GM21529 (cell line): ENCODE results near the gene AGPAT3.

Source experiments
- ATAC-seq: cut with Tn5 transposase; IDR thresholded peaks from one replicate; pipeline ENCODE4 v1.9.1; 2021; ENCODE audit not compliant: unreplicated experiment

Gene AGPAT3

DNA sequence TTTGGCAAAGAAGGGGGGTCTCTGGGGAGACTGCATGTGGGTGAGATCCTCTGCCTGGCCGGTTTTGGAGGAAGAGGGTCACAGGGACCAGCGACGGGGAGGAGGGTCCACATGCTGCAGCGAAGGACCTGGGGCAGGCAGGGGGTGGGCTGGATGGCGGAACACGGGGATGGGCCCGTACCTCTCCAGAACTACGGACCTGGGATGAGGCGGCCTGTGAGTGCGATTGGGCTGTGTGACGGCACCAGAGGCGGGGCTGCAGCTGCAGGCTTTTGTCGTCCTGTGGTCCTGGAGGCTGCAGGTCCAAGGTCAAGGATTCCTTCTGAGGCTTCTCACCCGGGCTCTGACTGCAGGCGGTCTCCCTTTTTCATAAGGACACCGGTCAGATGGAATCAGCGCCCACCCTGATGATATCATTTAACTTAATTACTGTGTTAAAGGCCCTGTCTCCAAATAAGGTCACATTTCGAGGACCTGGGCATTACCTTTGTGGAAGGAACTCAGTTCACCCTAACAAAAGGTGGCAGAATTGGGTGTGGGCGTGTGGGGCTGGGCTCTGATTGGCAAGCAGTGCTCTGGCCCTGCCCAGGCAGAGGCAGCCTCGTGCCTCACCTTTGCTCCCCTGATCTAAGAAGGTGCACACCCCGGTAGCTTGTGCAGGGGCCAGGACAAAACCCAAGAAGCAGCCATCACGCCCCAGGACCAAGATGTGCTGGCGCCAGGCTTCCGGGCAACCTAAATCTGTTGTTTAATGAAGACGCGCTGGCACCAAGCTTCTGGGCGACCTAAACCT, 87.1 kb downstream of the AGPAT3 start:
- no peak for ATAC-seq

DNA sequence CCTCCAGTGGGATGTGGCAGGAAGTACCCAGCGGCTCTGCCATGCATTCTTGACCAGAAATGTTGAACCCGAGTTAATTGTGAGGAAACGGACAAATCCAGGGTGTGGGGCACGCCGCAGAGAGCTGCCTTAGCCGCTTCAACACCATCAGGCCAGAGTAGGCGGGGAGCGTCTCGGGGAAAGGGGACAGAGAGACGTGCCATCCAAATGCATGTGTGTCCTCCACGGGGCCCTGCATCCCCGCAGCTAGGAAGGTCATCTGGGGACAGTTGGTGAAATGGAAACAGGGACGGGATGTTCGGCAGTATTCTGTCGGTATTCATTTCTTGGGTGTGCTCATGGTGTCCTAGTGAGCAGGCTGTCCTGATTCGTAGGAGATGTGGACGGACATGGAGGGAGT, 88.0 kb downstream of the AGPAT3 start:
- ATAC-seq: no peak

DNA sequence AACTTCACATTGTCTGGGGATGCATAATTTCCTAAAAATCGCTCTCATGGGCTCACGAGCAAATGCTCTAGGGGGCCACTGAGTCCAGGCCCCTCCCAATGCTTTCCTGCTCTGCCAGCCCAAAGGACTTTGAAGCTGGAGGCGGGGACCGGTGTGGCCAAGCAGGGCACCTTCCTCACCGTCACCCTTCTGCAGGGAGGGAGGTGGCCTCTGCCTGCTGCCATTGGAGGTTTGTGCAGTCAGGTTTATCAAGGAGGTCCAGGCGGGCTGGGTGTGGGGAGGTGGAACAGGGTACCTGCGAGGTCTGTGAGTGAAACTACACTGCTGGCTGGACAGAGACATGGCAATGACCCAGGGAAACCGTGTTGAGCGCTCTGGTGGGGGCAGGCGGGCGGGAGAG, 89.0 kb downstream of the AGPAT3 start:
- ATAC-seq: no peak

DNA sequence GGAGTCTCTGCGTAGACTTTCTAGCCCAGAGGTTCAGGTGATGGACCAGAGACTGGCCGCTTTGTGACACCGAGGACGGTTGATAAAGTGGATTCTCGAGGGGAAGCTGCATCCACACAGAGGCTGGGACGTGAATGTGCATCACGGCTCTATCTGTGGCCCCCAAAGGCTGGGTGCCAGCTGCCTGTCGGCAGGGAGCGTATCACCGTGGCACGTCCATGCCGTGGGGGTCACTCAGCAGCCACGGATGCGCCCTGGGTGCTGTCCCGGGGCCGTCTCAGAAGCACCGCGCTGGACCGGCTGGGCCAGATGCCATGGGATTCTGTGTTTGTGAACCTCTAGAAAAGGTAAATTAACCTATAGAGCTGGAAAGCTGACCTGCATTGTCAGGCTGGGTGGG, 89.9 kb downstream of the AGPAT3 start:
- no peak for ATAC-seq

DNA sequence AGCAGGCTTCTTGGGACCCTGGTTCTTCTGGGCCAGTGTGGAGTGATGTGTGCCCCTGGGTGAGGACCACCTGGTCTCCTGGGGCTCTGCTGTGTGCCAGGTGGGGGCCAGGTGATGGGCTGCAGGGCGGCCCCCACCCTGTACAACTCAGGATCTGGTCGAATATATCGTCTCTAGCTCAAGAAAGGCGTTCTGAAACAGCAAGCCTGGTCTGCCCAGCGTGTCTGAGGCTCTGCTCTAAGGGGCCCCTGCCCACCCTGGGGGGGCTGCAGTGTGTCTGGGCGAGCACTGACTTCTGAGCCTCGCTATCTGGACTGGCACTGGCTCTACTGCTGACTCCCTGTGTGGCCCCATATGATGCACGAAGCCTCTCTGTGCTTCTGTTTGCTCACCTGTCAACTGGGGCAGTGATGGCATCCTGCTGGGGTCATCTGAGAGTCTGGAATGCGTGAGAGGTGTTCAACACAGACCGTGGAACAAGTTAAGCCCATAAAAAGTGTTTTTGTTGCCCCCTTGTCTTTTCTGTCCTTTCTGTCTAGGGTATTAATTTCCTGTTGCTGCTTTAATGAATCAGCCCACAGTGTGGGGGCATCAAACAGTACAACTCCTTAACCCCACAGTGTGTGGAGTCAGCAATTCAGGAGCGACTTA, 91.1 kb downstream of the AGPAT3 start:
- no peak for ATAC-seq

DNA sequence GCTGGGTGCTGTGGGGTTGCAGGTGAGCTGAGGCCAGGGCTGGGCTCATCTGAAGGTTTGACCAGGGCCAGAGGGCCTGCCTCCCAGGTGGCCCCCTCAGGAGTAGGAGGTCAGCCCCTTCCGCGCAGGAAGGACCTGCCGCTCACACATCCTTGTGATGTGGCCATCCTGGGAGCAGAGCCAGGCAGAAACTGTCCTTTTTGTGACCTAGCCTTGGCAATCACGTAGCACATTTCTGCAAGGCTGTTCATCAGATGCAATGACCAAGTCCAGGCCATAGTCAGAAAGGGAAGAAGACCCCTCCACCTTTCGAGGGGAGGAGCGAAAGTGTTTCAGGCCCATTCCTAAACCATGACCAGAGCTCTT, 91.6 kb downstream of the AGPAT3 start:
- ATAC-seq: no peak

DNA sequence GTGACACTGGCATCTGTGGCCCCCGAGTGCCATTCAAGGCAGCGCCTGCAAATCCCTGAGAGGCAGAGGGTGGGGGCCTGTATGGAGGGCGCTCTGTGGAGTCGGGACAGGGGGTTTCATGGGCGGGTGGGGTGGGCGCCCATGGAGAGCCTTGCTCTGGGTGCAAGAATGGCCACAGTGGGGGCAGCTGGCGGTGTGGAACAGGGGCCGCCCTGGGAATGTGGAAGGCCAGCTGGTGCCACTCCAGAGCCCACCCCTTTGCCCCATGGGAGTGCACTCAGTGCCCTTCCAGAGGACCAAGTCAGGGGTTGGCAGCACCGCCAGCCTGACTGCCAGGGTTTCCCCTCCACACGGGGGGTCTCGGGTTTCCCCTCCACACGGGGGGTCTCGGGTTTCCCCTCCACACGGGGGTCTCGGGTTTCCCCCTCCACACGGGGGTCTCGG, 92.1 kb downstream of the AGPAT3 start:
- no peak for ATAC-seq

DNA sequence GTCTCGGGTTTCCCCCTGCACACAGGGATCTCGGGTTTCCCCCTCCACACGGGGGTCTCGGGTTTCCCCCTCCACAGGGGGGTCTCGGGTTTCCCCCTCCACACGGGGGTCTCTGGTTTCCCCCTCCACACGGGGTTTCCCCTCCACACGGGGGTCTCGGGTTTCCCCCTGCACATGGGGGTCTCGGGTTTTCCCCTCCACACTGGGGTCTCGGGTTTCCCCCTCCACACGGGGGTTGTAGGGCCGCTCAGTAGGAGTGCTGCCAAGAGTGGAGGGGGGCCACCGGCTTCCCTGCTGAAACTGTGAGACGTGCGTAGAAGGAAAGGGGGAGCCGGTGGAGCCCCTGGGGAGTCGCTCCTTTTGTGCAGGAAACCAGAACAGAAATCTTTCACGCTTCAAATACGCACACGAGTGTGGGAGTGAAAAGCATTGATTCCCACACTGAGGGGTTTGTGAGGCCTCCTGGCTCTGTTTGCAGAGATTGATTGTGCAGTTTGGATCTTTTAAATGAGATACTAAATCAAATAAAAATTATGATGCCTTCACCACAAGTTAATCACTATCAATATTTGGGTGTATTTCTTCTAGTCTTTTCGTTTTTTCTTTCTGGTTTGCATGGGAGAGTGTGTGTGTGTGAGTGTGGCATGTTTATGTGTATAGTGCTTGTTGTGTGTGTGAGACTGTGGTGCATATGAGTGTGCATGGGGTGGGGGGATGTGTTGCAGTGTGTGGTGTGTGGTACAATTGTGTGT, 92.8 kb downstream of the AGPAT3 start:
- ATAC-seq: no peak

DNA sequence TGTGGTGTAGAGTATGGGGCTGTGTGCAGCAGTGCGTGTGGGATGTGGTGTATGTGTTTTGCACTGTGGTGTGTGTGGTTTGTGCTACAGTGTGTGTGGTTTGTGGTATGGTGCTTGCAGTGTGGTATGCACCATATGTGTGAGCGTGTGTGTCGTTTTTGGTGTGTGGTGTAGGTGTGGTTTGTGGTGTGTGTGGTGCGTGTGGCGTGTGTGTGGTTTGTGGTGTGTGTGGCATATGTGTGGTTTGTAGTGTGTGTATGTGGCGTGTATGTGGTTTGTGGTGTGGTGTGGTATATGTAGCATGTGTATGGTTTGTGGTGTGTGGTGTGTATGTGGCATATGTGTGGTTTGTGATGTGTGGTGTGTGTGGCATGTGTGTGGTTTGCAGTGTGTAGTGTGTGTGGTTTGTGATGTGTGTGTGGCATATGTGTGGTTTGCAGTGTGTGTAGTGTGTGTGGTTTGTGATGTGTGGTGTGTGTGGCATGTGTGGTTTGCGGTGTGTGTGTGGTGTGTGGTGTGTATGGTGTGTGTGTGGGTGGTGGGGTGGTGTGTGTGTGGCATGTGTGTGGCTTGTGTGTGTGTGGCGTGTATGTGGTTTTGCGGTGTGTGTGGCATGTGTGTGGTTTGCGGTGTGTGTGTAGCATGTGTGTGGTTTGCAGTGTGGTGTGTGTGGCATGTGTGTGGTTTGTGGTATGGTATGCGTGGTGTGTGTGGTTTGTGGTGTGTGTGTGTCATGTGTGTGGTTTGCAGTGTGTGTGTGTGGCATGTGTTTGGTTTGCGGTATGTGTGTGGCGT, 93.5 kb downstream of the AGPAT3 start:
- no peak for ATAC-seq

DNA sequence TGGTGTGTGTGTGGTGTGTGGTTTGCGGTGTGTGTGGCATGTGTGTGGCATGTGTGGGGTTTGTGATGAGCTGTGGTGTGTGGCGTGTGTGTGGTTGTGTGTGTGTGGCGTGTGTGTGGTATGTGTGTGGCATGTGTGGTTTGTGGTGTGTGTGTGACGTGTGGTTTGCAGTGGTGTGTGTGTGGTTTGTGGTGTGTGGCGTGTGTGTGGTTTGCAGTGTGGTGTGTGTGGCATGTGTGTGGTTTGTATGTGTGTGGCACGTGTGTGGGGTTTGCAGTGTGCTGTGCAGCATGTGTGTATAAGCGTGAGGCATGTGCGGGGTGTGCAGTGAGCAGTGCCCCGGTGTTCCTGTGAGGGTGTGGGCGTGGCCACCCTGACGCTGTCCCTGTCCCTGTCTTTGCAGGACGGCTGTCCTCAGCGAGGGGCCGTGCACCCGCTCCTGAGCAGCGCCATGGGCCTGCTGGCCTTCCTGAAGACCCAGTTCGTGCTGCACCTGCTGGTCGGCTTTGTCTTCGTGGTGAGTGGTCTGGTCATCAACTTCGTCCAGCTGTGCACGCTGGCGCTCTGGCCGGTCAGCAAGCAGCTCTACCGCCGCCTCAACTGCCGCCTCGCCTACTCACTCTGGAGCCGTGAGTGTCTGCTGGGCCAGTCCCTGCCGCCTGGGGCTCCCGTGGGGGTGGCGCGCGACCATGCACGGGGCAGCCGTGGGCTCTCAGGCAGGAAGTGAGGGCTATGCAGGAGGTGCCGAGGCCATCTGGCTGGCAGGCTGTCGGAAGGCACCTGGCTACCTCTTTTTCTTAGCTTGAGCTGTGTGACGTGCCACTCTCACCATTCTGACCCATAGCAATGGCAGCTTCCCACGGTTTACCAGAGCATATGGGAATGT, 94.5 kb downstream of the AGPAT3 start:
- ATAC-seq: no peak

DNA sequence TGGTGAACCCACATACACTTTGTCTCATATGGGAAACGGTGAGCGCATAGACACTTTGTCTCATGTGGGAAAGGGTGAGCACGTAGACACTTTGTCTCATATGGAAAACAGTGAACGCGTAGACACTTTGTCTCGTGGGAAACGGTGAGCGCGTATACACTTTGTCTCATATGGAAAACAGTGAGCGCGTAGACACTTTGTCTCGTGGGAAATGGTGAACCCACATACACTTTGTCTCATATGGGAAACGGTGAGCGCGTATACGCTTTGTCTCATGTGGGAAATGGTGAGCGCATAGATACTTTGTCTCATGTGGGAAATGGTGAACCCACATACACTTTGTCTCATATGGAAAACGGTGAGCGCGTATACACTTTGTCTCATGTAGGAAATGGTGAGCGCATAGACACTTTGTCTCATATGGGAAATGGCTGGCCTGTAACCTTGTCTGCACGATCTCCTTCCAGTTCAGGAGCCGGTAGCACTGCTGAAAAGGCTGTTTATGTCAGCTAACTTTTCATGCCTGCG, 96.4 kb downstream of the AGPAT3 start:
- ATAC-seq: no peak

DNA sequence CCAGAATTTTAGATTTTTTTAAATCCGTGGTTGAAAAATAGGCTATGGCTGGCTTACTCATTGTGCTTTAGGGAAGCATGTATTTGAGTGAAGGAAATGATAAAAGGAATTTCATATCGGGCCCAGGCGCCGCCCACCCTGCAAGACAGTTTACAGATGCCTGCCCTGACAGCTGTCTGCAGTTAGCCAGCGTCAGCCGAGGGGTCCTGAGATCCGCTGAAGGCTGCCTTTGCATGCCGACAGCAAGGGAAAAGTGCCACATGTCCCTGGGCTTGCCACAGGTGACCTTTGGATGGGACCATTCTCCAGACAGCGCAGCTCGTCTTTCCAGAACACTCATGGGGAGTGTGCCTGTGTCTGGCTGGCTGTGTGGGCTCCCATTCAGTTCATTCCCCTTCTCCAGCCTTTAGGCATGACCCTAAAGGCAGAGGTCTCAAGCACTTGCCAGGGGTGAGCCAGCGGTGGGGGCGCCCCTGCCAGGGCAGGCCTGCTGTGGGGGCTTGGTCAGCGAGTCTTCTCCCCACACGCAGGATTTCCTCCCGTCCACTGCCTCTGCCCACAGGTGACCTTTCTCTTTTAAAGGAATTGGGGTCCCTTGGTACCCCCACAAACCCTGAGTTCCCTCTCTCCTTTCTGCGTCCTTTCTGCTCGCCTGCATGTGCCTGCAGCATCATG, 101.0 kb downstream of the AGPAT3 start:
- no peak for ATAC-seq

DNA sequence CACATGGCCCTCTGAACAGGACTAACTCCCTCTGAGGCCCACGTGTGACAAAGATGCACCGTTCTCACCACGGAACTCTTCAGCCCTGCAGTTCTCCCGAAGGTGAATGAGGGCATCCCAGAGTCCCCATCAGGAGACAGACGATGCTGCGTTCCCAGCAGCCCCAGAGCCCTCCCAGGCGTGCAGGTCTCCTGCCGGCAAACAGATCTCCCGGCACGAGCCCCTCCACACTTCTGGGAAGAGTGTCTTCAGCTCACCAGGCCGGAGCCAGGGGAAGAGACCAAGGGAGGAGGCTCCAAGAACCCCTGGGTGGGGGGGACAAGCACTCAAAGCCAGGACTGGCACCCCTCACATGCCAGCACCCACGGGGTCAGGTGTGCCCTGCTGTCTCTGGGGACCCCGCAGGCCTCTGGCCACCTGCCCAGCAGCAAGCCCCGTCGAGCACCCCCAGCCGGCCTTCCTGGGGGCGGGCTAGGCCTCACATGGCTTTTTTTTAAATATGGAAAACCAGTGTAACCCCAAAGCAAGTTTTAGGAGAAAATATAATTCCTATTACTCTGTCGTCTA, 102.0 kb downstream of the AGPAT3 start:
- no peak for ATAC-seq

DNA sequence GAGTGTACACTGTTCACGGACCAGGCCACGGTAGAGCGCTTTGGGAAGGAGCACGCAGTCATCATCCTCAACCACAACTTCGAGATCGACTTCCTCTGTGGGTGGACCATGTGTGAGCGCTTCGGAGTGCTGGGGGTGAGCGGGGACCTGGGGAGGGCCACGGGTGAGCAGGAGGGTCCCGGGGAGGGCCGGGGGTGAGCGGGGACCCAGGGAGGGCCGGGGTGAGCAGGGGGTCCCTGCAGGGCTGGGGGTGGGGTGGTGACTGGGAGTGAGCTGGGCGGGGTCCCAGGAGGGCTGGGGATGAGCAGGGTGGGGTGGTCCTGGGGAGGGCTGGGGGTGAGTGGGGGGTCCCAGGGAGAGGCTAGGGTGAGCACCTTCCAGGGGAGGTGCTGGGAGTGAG, 103.0 kb downstream of the AGPAT3 start:
- ATAC-seq: no peak

DNA sequence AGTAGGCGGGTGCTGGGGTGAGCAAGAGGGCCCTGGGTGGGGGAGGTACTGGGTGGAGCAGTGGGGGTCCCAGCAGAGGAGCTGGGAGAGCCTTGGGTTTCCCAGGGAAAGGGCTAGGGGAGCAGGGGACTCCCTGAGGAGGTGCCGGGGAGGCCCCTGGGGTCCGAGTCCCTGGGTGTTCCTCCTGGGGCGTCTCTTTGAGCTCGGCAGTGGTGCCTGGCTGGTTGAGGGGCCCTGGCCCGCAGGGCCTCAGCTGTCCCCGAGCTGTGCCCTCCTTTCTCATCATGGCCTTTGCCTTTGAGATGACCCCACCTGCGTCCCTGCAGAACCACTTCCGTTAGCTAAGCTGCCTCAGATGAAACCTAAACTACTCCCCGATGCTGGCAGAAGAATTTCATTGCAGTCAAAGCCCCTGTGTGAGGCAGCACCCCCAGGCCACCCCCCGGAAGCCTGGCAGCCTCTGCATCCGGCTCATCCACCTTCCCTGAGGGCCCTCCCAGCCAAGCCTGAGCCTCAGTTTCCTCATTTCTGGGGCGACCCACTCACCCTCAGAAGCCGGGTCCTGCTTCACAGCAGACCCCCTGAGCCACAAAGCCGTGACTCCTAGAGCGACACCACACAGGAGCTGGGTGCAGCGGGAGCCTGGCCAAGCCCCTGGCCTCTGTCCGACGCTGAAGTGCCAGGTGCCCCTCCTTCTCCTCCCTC, 103.5 kb downstream of the AGPAT3 start:
- ATAC-seq: no peak

DNA sequence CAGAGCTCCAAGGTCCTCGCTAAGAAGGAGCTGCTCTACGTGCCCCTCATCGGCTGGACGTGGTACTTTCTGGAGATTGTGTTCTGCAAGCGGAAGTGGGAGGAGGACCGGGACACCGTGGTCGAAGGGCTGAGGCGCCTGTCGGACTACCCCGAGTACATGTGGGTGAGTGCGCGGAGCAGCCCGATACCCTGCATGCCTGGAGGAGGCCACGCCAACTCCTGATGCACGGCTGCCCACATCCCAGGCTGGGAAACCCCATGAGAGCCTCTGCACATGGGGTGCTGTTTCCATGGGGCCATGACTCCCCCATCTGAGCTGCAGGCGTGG, 104.1 kb downstream of the AGPAT3 start:
- ATAC-seq: no peak

DNA sequence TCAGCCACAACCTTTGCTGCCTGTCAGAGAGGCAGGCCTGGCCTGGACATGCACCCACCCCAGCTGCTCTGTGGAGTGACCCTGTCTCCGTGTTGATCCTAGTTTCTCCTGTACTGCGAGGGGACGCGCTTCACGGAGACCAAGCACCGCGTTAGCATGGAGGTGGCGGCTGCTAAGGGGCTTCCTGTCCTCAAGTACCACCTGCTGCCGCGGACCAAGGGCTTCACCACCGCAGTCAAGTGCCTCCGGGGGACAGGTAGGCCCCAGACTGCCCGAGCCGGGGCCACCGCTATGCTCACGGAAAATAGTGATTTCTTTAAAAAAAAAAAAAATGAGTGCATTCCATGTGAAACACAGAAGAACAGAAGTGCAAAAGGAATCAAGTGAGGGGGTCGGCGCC, 105.5 kb downstream of the AGPAT3 start:
- no peak for ATAC-seq

DNA sequence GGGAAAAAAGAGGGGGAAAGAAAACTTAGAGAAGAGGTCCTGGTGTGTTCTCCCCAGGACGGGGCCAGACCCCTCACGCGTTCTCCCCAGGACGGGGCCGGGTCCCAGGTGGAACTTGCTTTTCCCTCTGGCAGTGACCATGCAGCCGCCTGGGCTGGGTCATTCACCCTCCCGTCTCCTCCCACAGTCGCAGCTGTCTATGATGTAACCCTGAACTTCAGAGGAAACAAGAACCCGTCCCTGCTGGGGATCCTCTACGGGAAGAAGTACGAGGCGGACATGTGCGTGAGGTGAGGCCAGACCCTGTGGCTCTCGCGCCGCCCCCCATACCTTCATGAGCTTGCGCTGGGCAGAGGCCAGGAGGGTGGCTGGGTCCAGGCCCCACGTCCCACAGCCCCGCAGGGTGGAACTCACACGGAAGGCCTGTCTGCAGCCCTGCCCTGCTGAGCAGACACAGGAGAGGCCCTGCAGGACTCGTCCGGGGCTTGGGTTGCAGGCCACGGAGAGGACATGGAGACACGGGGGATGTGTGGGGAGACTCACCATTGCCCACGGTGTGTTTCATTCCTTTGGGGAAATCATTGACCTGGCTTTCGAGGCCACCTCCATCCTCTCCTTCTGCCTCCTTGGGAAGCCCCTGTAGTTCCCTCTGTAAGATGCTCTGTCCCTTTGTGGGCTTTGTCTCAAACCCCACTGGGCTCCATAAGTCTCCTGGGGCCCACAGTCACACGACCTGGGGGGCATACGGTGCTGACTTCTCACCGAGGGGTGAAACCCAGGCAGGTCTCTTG, 106.4 kb downstream of the AGPAT3 start:
- ATAC-seq: no peak
